HG03558 (cell line): ENCODE data around the gene DQX1.

Experiments used
- ATAC-seq: cut with Tn5 transposase; IDR thresholded peaks from one replicate; pipeline ENCODE4 v1.9.1; 2021; ENCODE audit warnings: moderate number of reproducible peaks; ENCODE audit not compliant: unreplicated experiment; ENCODE audit errors: extremely low read depth

The DQX1 gene

GRCh38 chr2:74512744-74513604 lies 13.1 kb downstream of the DQX1 start:
- no peak for ATAC-seq

- ATAC-seq = no peak
Measured at GRCh38 chr2:74511104-74511989, 14.7 kb downstream of the DQX1 start.

GRCh38 chr2:74510272-74510671 lies 15.8 kb downstream of the DQX1 start:
- no peak for ATAC-seq

GRCh38 chr2:74507926-74508520 lies 18.0 kb downstream of the DQX1 start:
- ATAC-seq = no peak

- peak; percentile 90 for ATAC-seq
Measured at GRCh38 chr2:74507145-74507925, 18.7 kb downstream of the DQX1 start, which contains the start of gene PCGF1. PCGF1 (minus strand) TSS chr2:74507695; CDS start chr2:74507668, 27 bp downstream.

- ATAC-seq = no peak
Measured at GRCh38 chr2:74505448-74506246, 20.4 kb downstream of the DQX1 start.

- no peak for ATAC-seq
Measured at GRCh38 chr2:74504591-74504990, 21.4 kb downstream of the DQX1 start.

GRCh38 chr2:74503506-74504475 lies 22.2 kb downstream of the DQX1 start:
- no peak for ATAC-seq

- ATAC-seq = no peak
Measured at GRCh38 chr2:74502720-74503505, 23.1 kb downstream of the DQX1 start.

- no peak for ATAC-seq
Measured at GRCh38 chr2:74502147-74502719, 23.8 kb downstream of the DQX1 start.

- no peak for ATAC-seq
Measured at GRCh38 chr2:74501335-74502071, 24.5 kb downstream of the DQX1 start.

GRCh38 chr2:74500578-74500946 lies 25.5 kb downstream of the DQX1 start:
- no peak for ATAC-seq

- ATAC-seq = no peak
Measured at GRCh38 chr2:74499940-74500577, 26.0 kb downstream of the DQX1 start.

- ATAC-seq = no peak
Measured at GRCh38 chr2:74499267-74499939, 26.6 kb downstream of the DQX1 start, which contains the start of gene LBX2. LBX2 (minus strand) TSS chr2:74499603; CDS start chr2:74499537, 66 bp downstream.
